Kidney epithelial cell (primary cell): ENCODE results near the gene MRPS12. TPM values are rescaled to one million over a fixed set of nuclear protein-coding genes. Genes with fewer than 3 reads are reported as not detected.

Source experiments
- DNase-seq: peaks from one replicate; pipeline ENCODE4 v3.0.0-alpha.2; 2010; ENCODE audit warnings: low read depth
- H3K27me3 ChIP-seq: 2 replicates; pipeline ENCODE4 v1.6.0; 2011; ENCODE audit warnings: low read length; ENCODE audit not compliant: control insufficient read depth, insufficient read depth
- H3K36me3 ChIP-seq: 2 replicates; pipeline ENCODE4 v1.5.1; 2011; ENCODE audit warnings: low read length; ENCODE audit not compliant: control insufficient read depth, insufficient read depth
- H3K4me3 ChIP-seq: 2 replicates; pipeline ENCODE4 v1.5.1; 2011; ENCODE audit warnings: low read depth, mild to moderate bottlenecking, control low read depth, low read length
- CTCF ChIP-seq: IDR thresholded peaks from 2 replicates; pipeline ENCODE4 v1.5.1; 2011; ENCODE audit warnings: mild to moderate bottlenecking, moderate library complexity, low read length, control low read depth, inconsistent platforms; ENCODE audit not compliant: insufficient read depth, poor library complexity, severe bottlenecking
- total RNA-seq: library from RNA; depleted of rRNA; stranded (reverse); fragments of >200 nt; gene quantifications from 2 replicates; pipeline ENCODE4 v1.2.3, GENCODE V29; 2015

The MRPS12 gene
- total RNA-seq, 1 donor from 2014 or later: 53.8 TPM

GRCh38 chr19:38918526-38918925, 12.2 kb upstream of the MRPS12 start:
- TF ChIP-seq CTCF: no peak
- no peak for DNase-seq
- no peaks in the 10 kb centered on the region for H3K27me3 ChIP-seq
- H3K4me3 ChIP-seq: no peak overlapping the region
- no peaks in the 10 kb centered on the region for H3K36me3 ChIP-seq

- DNase-seq: no peak
- TF ChIP-seq CTCF: no peak
- H3K36me3 ChIP-seq: no peaks in the 10 kb centered on the region
- H3K27me3 ChIP-seq: no peaks in the 10 kb centered on the region
- H3K4me3 ChIP-seq: no peak overlapping the region
Measured at GRCh38 chr19:38919837-38920601, 10.7 kb upstream of the MRPS12 start.

DNA sequence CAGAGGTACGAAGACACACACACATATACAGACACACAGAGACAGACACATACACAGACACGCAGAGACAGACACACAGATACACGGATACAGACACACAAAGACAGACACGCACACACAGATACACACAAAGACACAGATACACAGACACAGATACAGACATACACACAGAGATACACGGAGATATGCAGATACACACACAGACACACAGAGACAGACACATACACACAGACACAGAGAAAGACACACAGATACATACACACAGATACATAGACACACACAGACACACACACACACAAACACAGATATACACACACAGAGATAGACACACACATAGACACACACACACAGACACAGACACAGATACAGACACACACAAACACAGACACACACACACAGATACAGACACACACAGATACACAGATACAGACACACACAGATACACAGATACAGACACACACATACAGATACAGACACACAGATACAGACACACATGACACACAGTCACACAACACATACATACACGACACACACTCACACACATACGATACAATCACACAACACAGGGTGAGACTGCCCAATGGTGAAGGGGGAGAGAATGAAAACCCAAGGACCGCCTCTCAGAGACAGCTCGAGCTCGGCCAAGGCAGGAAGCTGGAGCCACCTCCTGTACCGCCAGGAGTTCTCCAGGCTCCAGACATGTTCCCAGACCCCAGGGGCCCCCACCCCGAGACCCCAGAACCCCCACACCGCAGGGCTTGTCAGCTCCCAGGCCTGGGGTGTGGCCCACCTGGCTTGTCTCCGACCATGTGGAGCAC, 9.9 kb upstream of the MRPS12 start:
- no peak for TF ChIP-seq CTCF
- no peaks in the 10 kb centered on the region for H3K27me3 ChIP-seq
- H3K4me3 ChIP-seq: no peak overlapping the region
- H3K36me3 ChIP-seq: no peaks in the 10 kb centered on the region
- no peak for DNase-seq

DNA sequence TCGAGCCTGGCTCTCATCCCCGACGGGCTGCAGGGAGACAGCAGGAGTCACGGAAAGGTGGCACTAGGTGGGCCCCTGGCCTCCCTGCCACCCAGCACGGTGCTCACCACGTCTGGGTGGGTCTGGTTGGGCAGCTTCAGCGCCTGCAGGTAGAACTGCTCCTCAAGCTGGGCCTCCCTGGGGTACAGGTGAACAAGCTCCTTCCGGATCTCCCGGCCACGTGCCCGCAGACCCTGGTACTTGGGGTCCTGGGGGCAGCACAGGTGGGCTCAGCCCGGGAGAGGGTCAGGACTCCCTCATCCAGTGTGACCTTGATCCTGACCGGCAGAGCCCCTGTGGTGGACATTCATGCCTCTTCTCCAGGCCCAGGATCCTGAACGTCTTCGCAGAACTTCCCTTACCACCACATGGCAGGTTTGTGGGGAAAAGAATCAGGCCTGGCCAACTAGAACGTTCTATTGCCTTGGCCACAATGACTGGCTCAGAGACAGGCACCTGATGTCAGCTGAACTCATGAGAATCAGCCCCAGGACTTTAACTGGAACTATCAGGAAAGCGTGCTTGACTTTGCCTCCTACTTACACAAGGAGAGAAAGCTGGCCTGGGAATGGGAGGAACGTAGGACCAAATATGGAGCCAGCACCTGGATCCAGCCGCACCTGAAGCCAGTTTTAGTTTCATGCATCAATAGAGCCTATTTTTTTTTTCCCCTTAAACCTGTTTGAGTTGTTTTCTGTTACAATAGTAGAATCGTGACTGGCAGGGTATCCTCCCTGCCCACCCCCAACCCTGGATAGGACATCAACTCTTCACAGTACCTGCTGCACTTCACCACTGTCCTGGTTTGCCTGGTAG, 9.1 kb upstream of the MRPS12 start:
- no peak for DNase-seq
- TF ChIP-seq CTCF: no peak
- Histone ChIP-seq H3K4me3 (no peak overlapping the region), H3K27me3 (no peaks in the 10 kb centered on the region), H3K36me3 (no peaks in the 10 kb centered on the region)

DNA sequence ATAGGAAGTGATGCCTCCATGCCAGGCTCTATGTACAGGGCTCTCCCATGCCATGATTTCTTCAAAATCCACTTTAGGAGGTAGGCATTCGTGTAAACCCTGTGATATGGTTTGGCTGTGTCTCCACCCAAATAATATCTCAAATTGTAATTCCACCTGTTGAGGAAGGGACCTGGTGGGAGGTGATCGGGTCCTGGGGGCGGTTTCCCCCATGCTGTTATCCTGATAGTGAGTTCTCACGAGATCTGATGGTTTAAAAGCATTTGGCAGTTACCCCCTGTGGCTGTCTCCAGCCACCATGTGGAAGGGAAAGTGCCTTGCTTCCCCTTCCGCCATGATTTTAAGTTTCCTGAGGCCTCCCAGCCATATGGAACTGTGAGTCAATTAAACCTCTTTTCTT, 8.3 kb upstream of the MRPS12 start:
- Histone ChIP-seq H3K4me3 (no peak overlapping the region), H3K27me3 (no peaks in the 10 kb centered on the region), H3K36me3 (no peaks in the 10 kb centered on the region)
- DNase-seq: no peak
- no peak for TF ChIP-seq CTCF
